Esophagus squamous epithelium (tissue), 5 donors: ENCODE measurements around the gene ADPRHL1. TPM values are rescaled to one million over a fixed set of nuclear protein-coding genes. Genes with fewer than 3 reads are reported as not detected.
A peak's percentile ranks its signal among the peaks of the same experiment; 100 is the strongest.

ENCODE experiments used
- DNase-seq: peaks from one replicate; lab custom pipeline; 2025; lab: John Stamatoyannopoulos, UW
- H3K27ac ChIP-seq, 4 donors: fragments of 200-600 bp; sonication (generic); one replicate each; pipeline ENCODE4 v1.5.1; 2016 to 2019; ENCODE audit warnings: mild to moderate bottlenecking in 1 of 4
- H3K27me3 ChIP-seq, 4 donors: fragments of 200-600 bp; sonication (generic); 1 replicate in 3 of 4; 2 replicates in 1 of 4; pipeline versions ENCODE4 v1.5.1 to v1.6.0; 2017 to 2021; ENCODE audit warnings: antibody characterized with exemption in 1 of 4
- H3K36me3 ChIP-seq, 3 donors: fragments of 200-600 bp; sonication (generic); one replicate each; pipeline ENCODE4 v1.5.1; 2016 to 2019
- H3K4me1 ChIP-seq, 3 donors: fragments of 200-600 bp; sonication (generic); one replicate each; pipeline ENCODE4 v1.5.1; 2017 to 2019
- H3K4me3 ChIP-seq, 4 donors: fragments of 200-600 bp; sonication (generic); 1 replicate in 3 of 4; 2 replicates in 1 of 4; pipeline ENCODE4 v1.5.1; 2016 to 2019; ENCODE audit warnings: mild to moderate bottlenecking in 2 of 4, moderate library complexity in 1 of 4
- H3K9me3 ChIP-seq, 3 donors: fragments of 200-600 bp; sonication (generic); one replicate each; pipeline ENCODE4 v1.5.1; 2016 to 2019
- POLR2A ChIP-seq, 4 donors: fragments of 450-650 bp; IDR thresholded peaks; one replicate each; pipeline ENCODE4 v1.6.1; 2017; ENCODE audit warnings: antibody characterized with exemption in 4 of 4, mild to moderate bottlenecking in 4 of 4, moderate library complexity in 3 of 4
- WGBS, 2 donors: methylation state at CpG; one replicate each; pipeline ENCODE4 v1.1.5; 2018; 5-methylcytosine and 5-hydroxymethylcytosine counted together
- intact Hi-C: fragments of 100-400 bp; cut with DNase I; formaldehyde crosslinking; loops from one replicate; pipeline ENCODE4 v1.15.0; 2022
- total RNA-seq, 4 donors: library from RNA; depleted of rRNA; stranded (reverse); fragments of >200 nt; gene quantifications; one replicate each; pipeline ENCODE4 v1.1.0, GENCODE V29; 2016
- TF ChIP-seq, protein P1 (sequence below), 6 experiments: fragments of 450-650 bp in 4 of 6; fragments of 200-600 bp in 2 of 6; sonication (generic) in 2 of 6; IDR thresholded peaks; one replicate each; pipeline ENCODE4 v1.5.1; 2016 to 2019; ENCODE audit warnings: antibody characterized with exemption in 6 of 6, mild to moderate bottlenecking in 4 of 6, moderate library complexity in 4 of 6
- donor health status: DM: yes; HTN: yes; CAD: no.

The ADPRHL1 gene
- total RNA-seq, 4 donors from 2014 or later = 0.31 to 3.5 (median 2.2) TPM

DNA sequence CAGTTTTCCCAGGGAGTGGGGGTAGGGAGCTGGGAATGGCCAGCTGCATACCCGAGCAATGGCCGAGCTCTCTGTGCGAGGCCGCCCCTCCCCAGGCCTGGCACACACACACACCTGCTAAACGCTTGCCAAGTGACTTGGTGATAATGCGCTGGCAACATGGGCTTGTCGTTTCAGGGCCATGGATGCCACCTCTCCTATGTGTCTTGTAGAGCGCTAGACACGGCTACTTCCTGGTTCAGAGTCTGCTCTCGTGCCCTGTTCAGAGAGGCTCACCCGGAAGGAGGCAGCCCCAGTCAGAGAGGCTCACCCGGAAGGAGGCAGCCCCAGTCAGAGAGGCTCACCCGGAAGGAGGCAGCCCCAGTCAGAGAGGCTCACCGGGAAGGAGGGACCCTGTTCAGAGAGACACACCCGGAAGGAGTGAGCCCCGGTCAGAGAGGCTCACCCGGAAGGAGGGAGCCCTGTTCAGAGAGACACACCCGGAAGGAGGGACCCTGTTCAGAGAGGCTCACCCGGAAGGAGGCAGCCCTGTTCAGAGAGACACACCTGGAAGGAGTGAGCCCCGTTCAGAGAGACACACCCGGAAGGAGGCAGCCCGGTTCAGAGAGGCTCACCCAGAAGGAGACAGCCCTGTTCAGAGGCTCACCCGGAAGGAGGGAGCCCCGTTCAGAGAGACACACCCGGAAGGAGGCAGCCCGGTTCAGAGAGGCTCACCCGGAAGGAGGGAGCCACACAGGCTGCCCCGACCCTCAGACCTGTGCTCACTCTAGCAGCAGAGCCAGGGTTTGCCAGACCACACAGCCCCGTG lies 4.2 kb downstream of the ADPRHL1 start:
- intact Hi-C loops = no loop called here
- H3K36me3 ChIP-seq = peaks cover 0 to 12% (median 0%) of the 10 kb centered on the region in 3 donors

DNA sequence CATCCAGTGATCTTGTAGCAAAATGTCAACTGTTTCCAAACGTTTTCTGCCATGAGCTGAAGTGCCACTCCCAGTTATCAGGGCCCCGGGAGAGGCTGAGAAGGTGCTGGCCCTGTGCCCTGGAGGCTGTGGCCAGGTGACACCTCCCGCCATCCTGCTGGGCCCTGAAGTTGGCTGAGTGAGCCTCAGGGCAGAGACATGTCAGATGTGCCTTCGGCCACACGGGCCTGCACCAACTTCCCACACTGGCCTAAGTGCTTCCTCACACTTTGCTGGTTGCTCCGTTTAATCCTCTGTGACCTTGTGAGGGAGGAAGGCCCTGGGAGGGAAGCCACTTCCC lies 4.8 kb downstream of the ADPRHL1 start:
- Histone ChIP-seq H3K27ac (peak overlapping the region; percentile 61 to 79 (median 70)), H3K27me3 (no peaks in the 10 kb centered on the region), H3K9me3 (no peaks in the 10 kb centered on the region), H3K36me3 (peaks cover 0 to 8% (median 0%) of the 10 kb centered on the region in 3 donors), H3K4me1 (peaks cover 0 to 19% (median 6%) of the 10 kb centered on the region in 3 donors), H3K4me3 (peak overlapping the region; percentile 32 to 68 (median 46))
- no peak for DNase-seq
- intact Hi-C loops = no loop called here
- 31 to 56% methylated on average over 3 to 5 of the region's 6 CpGs for WGBS, 2 donors
- TF ChIP-seq, protein P1, sequence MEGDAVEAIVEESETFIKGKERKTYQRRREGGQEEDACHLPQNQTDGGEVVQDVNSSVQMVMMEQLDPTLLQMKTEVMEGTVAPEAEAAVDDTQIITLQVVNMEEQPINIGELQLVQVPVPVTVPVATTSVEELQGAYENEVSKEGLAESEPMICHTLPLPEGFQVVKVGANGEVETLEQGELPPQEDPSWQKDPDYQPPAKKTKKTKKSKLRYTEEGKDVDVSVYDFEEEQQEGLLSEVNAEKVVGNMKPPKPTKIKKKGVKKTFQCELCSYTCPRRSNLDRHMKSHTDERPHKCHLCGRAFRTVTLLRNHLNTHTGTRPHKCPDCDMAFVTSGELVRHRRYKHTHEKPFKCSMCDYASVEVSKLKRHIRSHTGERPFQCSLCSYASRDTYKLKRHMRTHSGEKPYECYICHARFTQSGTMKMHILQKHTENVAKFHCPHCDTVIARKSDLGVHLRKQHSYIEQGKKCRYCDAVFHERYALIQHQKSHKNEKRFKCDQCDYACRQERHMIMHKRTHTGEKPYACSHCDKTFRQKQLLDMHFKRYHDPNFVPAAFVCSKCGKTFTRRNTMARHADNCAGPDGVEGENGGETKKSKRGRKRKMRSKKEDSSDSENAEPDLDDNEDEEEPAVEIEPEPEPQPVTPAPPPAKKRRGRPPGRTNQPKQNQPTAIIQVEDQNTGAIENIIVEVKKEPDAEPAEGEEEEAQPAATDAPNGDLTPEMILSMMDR (IDR thresholded peaks at IDR 0.05) = no peak
- TF ChIP-seq POLR2A (IDR thresholded peaks at IDR 0.05) = no peak

More for the DNA sequence above, 4.2 kb downstream of the ADPRHL1 start:
- no peak for TF ChIP-seq POLR2A (IDR thresholded peaks at IDR 0.05)
- no peaks in the 10 kb centered on the region for H3K27me3 ChIP-seq
- H3K4me1 ChIP-seq = peaks cover 0 to 19% (median 6%) of the 10 kb centered on the region in 3 donors
- WGBS, 2 donors = 21 to 41% methylated on average over 12 to 15 of the region's 29 CpGs
- H3K27ac ChIP-seq = peak overlapping the region; percentile 61 to 79 (median 70)
- no peaks in the 10 kb centered on the region for H3K9me3 ChIP-seq
- no peak for DNase-seq
- H3K4me3 ChIP-seq = peak overlapping the region; percentile 32 to 68 (median 46)

DNA sequence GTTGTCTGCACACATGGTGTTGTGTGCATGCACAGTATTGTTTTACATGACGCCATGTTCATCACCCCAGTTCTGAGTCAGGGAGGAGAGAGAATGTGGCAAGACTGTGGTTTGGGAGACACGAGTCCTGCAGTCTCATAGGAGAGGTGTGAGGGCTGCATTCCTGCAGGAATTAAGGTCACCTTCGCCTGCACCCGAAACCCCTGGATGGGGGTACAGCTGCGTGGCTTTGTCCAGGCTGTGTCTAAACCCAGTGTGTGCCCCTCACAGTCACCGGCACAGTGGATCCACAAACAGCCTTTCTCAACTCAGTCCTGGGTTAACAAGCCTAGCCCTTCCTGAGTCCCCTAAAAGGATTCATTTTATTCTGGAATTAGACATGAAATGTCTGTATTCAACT lies 5.7 kb downstream of the ADPRHL1 start:
- no peak for DNase-seq
- Histone ChIP-seq H3K27me3 (no peaks in the 10 kb centered on the region), H3K36me3 (no peaks in the 10 kb centered on the region), H3K4me3 (no peak overlapping the region), H3K4me1 (peaks cover 0 to 19% (median 6%) of the 10 kb centered on the region in 3 donors), H3K9me3 (no peaks in the 10 kb centered on the region), H3K27ac (no peak overlapping the region)
- intact Hi-C loops = no loop called here
- 91% methylated on average over 6 of the region's 6 CpGs for WGBS, 2 donors
- TF ChIP-seq, protein P1 (IDR thresholded peaks at IDR 0.05) = no peak
- no peak for TF ChIP-seq POLR2A (IDR thresholded peaks at IDR 0.05)

DNA sequence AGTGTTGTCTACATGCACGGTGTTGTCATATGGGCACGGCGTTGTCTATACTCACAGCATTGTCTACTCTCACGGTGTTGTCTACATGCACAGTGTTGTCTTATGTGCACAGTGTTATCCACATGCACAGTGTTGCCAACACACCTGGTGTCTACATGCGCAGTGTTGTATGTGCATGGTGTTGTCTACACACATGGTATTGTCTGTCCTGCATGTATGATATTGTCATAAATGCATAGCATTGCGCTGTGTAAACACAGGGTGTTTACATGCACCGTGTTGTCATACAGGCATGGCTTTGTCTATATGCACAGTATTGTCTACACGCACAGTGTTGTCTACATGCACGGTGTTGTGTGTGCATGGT lies 6.8 kb downstream of the ADPRHL1 start:
- H3K4me3 ChIP-seq = no peak overlapping the region
- H3K27me3 ChIP-seq = no peaks in the 10 kb centered on the region
- DNase-seq = no peak
- no peaks in the 10 kb centered on the region for H3K36me3 ChIP-seq
- H3K4me1 ChIP-seq = peaks cover 0 to 19% (median 6%) of the 10 kb centered on the region in 3 donors
- intact Hi-C loops = no loop called here
- H3K27ac ChIP-seq = no peak overlapping the region
- WGBS, 2 donors = 85 to 97% methylated on average over 5 to 7 of the region's 9 CpGs
- no peaks in the 10 kb centered on the region for H3K9me3 ChIP-seq
- TF ChIP-seq POLR2A (IDR thresholded peaks at IDR 0.05) = no peak
- TF ChIP-seq, protein P1 (IDR thresholded peaks at IDR 0.05) = no peak

DNA sequence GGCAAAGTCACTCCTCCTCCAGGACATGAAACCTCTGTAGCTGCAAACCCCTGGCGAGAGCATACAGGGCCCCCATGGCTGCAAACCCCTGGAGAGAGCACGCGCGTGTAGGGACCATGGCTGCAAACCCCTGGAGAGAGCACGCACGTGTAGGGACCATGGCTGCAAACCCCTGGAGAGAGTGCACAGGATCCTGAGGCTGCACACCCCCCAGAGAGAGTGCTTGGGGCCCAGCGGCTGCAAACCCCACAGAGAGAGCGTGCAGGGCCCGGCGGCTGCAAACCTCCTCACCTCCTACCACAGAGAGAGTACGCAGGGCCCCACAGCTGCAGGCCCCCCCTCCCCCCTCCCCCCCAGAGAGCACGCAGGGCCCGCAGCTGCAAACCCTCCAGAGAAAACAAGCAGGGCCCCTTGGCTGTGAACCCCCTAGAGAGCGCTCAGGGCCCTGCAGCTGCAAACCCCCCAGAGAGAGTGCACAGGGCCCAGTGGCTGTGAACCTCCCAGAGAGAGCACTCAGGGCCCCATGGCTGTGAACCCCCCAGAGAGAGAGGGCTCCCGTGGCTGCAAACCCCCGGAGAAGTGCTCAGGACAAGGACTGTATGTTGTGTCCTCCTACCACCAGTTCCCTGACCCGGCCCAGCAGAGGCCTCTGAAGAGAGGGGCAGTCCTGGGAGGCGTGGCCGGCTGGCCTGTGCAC lies 7.3 kb downstream of the ADPRHL1 start:
- Histone ChIP-seq H3K27me3 (no peaks in the 10 kb centered on the region), H3K9me3 (no peaks in the 10 kb centered on the region), H3K36me3 (no peaks in the 10 kb centered on the region), H3K4me3 (no peak overlapping the region), H3K4me1 (peaks cover 0 to 19% (median 6%) of the 10 kb centered on the region in 3 donors), H3K27ac (no peak overlapping the region)
- intact Hi-C loops = no loop called here
- no peak for DNase-seq
- 41 to 94% methylated on average over 3 of the region's 19 CpGs for WGBS, 2 donors
- TF ChIP-seq POLR2A (IDR thresholded peaks at IDR 0.05) = no peak
- TF ChIP-seq, protein P1 (IDR thresholded peaks at IDR 0.05) = no peak
